GM12864 (cell line): ENCODE measurements around the gene CLEC7A.

Source experiments
- DNase-seq: peaks from one replicate; pipeline ENCODE4 v3.0.0-alpha.2; 2011; ENCODE audit warnings: low read depth
- H3K4me3 ChIP-seq: 2 replicates; pipeline ENCODE4 v1.5.1; 2011; ENCODE audit warnings: mild to moderate bottlenecking, low read depth, low read length, control low read depth
- TF ChIP-seq, protein P1 (sequence below): IDR thresholded peaks from 2 replicates; pipeline ENCODE4 v1.5.1; 2011; ENCODE audit warnings: low read depth, mild to moderate bottlenecking, moderate library complexity, low read length, control low read depth, inconsistent platforms; ENCODE audit errors: missing control alignments

CLEC7A gene

GRCh38 chr12:10142976-10143589, 13.1 kb upstream of the CLEC7A start:
- TF ChIP-seq, protein P1, sequence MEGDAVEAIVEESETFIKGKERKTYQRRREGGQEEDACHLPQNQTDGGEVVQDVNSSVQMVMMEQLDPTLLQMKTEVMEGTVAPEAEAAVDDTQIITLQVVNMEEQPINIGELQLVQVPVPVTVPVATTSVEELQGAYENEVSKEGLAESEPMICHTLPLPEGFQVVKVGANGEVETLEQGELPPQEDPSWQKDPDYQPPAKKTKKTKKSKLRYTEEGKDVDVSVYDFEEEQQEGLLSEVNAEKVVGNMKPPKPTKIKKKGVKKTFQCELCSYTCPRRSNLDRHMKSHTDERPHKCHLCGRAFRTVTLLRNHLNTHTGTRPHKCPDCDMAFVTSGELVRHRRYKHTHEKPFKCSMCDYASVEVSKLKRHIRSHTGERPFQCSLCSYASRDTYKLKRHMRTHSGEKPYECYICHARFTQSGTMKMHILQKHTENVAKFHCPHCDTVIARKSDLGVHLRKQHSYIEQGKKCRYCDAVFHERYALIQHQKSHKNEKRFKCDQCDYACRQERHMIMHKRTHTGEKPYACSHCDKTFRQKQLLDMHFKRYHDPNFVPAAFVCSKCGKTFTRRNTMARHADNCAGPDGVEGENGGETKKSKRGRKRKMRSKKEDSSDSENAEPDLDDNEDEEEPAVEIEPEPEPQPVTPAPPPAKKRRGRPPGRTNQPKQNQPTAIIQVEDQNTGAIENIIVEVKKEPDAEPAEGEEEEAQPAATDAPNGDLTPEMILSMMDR: no peak
- H3K4me3 ChIP-seq: no peak overlapping the region
- DNase-seq: no peak

GRCh38 chr12:10140001-10140400, 10.0 kb upstream of the CLEC7A start:
- DNase-seq: no peak
- TF ChIP-seq, protein P1: peak; percentile 45
- no peak overlapping the region for H3K4me3 ChIP-seq

DNA sequence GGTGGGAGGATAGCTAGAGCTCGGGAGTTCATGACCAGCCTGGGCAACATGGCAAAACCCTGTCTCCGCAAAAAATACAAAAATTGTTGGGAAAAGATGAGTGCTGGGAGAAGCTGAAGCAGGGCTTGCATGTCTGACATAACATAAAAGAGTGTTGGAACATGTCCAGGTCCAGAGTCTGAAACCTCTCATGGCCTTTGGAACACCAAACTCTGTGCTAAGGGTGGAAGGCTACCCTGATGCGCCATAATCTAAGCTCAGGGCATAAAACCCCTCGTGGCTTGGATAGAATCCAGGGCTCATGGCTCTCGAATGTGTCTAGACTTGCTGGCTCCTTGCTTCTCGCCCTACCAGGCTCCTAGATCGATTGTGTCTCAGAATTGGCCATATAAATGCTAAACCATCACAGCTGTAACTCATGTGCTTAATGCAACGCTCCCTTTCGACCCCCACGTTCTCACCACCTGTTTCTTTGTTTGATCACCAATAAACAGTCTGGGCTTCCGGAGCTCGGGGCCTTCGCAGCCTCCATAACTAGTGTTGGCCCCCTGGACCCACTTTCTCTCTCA, 6.7 kb upstream of the CLEC7A start:
- TF ChIP-seq, protein P1: no peak
- no peak for DNase-seq
- no peak overlapping the region for H3K4me3 ChIP-seq

DNA sequence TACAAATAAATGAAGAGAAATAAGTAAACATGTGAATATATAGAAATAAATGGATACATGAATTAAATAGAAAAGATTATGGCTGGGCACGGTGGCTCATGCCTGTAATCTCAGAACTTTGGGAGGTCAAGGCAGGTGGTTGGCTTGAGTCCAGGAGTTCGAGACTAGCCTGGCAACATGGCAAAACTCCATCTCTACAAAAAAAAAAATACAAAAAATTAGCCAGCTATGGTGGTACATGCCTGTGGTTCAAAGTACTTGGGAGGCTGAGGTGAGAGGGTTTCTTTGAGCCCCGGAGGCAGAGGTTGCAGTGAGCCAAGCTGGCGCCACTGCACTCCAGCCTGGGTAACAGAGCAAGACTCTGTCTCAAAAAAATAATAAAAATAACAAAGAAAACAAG, 5.1 kb upstream of the CLEC7A start:
- DNase-seq: no peak
- H3K4me3 ChIP-seq: no peak overlapping the region
- TF ChIP-seq, protein P1: no peak

DNA sequence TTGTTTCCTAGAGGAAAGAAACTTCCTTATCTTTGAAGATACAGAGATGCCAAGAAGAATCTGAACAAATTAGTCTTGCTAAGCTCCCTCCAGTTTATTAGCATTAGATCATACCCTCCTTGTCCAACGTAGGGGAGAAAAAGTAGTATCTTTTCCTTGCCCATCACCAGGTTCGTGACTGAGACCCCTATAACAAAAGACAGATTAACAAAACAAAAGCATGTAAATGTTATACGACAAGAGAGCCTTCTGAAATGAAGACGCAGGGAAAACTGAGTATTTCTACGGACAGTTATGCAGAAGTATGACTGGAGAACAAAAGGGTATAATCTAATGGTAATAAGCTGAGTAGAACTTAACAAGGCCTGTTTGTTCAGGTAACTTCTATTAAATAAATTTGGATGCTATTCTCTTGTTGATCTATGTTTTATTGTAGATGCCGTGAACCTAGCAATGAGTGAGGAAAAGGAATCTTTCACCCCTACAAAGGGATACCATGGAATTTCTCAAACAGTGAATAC, 2.9 kb upstream of the CLEC7A start:
- no peak for DNase-seq
- TF ChIP-seq, protein P1: no peak
- H3K4me3 ChIP-seq: no peak overlapping the region

DNA sequence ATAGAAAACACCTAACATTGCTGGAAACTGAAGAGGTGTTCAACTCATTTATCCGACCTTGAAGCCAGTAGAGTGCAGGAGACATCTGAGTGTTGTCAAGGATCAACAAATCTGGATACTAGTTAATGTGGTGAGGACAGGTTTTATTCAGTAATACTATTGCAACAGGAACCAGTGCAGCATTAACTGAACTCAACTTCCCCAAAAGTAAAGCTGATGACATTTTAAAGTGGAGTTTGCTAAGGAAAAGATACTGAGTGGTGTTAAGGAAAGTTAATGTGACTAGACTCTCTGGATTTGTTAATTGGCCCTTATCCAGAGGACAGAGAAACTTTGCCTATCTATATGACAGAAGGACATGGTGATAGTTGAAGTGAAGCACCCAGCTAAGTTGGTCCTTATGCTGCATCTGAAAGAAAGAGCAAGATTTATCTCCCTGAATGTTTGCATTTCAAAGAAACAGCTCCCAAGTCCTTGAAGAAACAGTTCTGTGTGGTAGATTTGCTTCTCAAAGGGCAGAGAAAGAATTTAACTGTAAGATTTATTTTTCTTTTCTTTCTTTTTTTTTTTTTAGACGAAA, 1.2 kb upstream of the CLEC7A start:
- no peak for DNase-seq
- no peak overlapping the region for H3K4me3 ChIP-seq
- TF ChIP-seq, protein P1: no peak
